SK-N-SH treated with all-trans-retinoic acid at 6 μM for 48 hours (cell line): ENCODE results near the gene CPA3.

ENCODE experiments used
- ATAC-seq: fragments of 200-7000 bp; cut with Tn5 transposase; 3 replicates; pipeline ENCODE4 v1.9.1; 2020; ENCODE audit warnings: mild to moderate bottlenecking, moderate library complexity
- ARNTL ChIP-seq: fragments of 450-650 bp; formaldehyde crosslinking; IDR thresholded peaks from 2 replicates; pipeline ENCODE4 v1.5.0; 2020; ENCODE audit warnings: low read depth, mild to moderate bottlenecking, moderate library complexity, borderline replicate concordance
- BACH2 ChIP-seq: fragments of 250-450 bp; sonication (Bioruptor Pico); IDR thresholded peaks from 2 replicates; pipeline ENCODE4 v1.9.0; 2021; ENCODE audit warnings: mild to moderate bottlenecking, borderline replicate concordance
- CREB5 ChIP-seq: fragments of 250-450 bp; sonication (Bioruptor Pico); IDR thresholded peaks from 2 replicates; pipeline ENCODE4 v1.5.1; 2020; ENCODE audit warnings: low read depth, mild to moderate bottlenecking, moderate library complexity
- CSDC2 ChIP-seq: fragments of 250-450 bp; sonication (Bioruptor Pico); IDR thresholded peaks from 2 replicates; pipeline ENCODE4 v1.5.0; 2020; ENCODE audit warnings: mild to moderate bottlenecking, moderate library complexity
- CSRNP3 ChIP-seq: fragments of 250-450 bp; sonication (Bioruptor Pico); IDR thresholded peaks from 2 replicates; pipeline ENCODE4 v1.5.1; 2021; ENCODE audit warnings: mild to moderate bottlenecking, moderate library complexity
- ESRRG ChIP-seq: fragments of 250-450 bp; sonication (Bioruptor Pico); IDR thresholded peaks from 2 replicates; pipeline ENCODE4 v1.6.1; 2021; ENCODE audit warnings: mild to moderate bottlenecking
- ISL1 ChIP-seq: fragments of 250-450 bp; sonication (Bioruptor Pico); IDR thresholded peaks from 2 replicates; pipeline ENCODE4 v2.1.2; 2022; ENCODE audit warnings: mild to moderate bottlenecking, moderate library complexity
- OSR1 ChIP-seq: fragments of 250-450 bp; sonication (Bioruptor Pico); IDR thresholded peaks from 2 replicates; pipeline ENCODE4 v1.8.0; 2022; ENCODE audit warnings: moderate library complexity, mild to moderate bottlenecking, inconsistent platforms
- POU6F1 ChIP-seq: fragments of 250-450 bp; sonication (Bioruptor Pico); IDR thresholded peaks from 2 replicates; pipeline ENCODE4 v1.8.0; 2021; ENCODE audit warnings: low read depth, mild to moderate bottlenecking, moderate library complexity, borderline replicate concordance
- PPARA ChIP-seq: fragments of 250-450 bp; sonication (Bioruptor Pico); IDR thresholded peaks from 2 replicates; pipeline ENCODE4 v1.5.0; 2020; ENCODE audit warnings: mild to moderate bottlenecking, borderline replicate concordance
- RARB ChIP-seq: fragments of 250-450 bp; sonication (Bioruptor Pico); IDR thresholded peaks from 2 replicates; pipeline ENCODE4 v1.8.0; 2021; ENCODE audit warnings: mild to moderate bottlenecking, moderate library complexity
- SNAI2 ChIP-seq: fragments of 250-450 bp; sonication (Bioruptor Pico); IDR thresholded peaks from 2 replicates; pipeline ENCODE4 v1.5.0; 2020; ENCODE audit warnings: mild to moderate bottlenecking, moderate library complexity
- TCF4 ChIP-seq: fragments of 250-450 bp; sonication (Bioruptor Pico); IDR thresholded peaks from 2 replicates; pipeline ENCODE4 v1.8.0; 2021; ENCODE audit warnings: mild to moderate bottlenecking, moderate library complexity, borderline replicate concordance
- TOX ChIP-seq: fragments of 250-450 bp; sonication (Bioruptor Pico); IDR thresholded peaks from 2 replicates; pipeline ENCODE4 v1.8.0; 2021; ENCODE audit warnings: mild to moderate bottlenecking, moderate library complexity, borderline replicate concordance
- TSHZ2 ChIP-seq: fragments of 250-450 bp; sonication (Bioruptor Pico); IDR thresholded peaks from 2 replicates; pipeline ENCODE4 v1.5.0; 2020; ENCODE audit warnings: mild to moderate bottlenecking, moderate library complexity
- ZC3H10 ChIP-seq: fragments of 250-450 bp; sonication (Bioruptor Pico); IDR thresholded peaks from 2 replicates; pipeline ENCODE4 v1.5.1; 2021; ENCODE audit warnings: mild to moderate bottlenecking, moderate library complexity
- ZFP3 ChIP-seq: fragments of 250-450 bp; sonication (Bioruptor Pico); IDR thresholded peaks from 2 replicates; pipeline ENCODE4 v1.5.0; 2020; ENCODE audit warnings: mild to moderate bottlenecking, moderate library complexity
- ZFP30 ChIP-seq: fragments of 450-650 bp; formaldehyde crosslinking; IDR thresholded peaks from 2 replicates; pipeline ENCODE4 v1.5.0; 2022; ENCODE audit warnings: mild to moderate bottlenecking, moderate library complexity
- ZNF70 ChIP-seq: fragments of 450-650 bp; formaldehyde crosslinking; IDR thresholded peaks from 2 replicates; pipeline ENCODE4 v1.5.0; 2020; ENCODE audit warnings: mild to moderate bottlenecking, moderate library complexity
- ZNF8 ChIP-seq: fragments of 450-650 bp; formaldehyde crosslinking; IDR thresholded peaks from 2 replicates; pipeline ENCODE4 v1.5.0; 2020; ENCODE audit warnings: mild to moderate bottlenecking, moderate library complexity

The CPA3 gene

GRCh38 chr3:148856384-148856783 is 8.7 kb upstream of the CPA3 start:
- no peak for ATAC-seq
- TF ChIP-seq SNAI2 (CRISPR knock-in tag): no peak
- TF ChIP-seq RARB (CRISPR knock-in tag): no peak
- TF ChIP-seq ZNF8: no peak
- no peak for TF ChIP-seq ZFP3 (CRISPR knock-in tag)
- TF ChIP-seq OSR1 (CRISPR knock-in tag): no peak
- no peak for TF ChIP-seq ESRRG (CRISPR knock-in tag)
- TF ChIP-seq CREB5 (CRISPR knock-in tag): no peak
- TF ChIP-seq BACH2 (CRISPR knock-in tag): no peak
- no peak for TF ChIP-seq ZC3H10 (CRISPR knock-in tag)
- no peak for TF ChIP-seq TCF4 (CRISPR knock-in tag)
- no peak for TF ChIP-seq POU6F1

- ATAC-seq: no peak
- TF ChIP-seq ESRRG (CRISPR knock-in tag) (no peak), OSR1 (CRISPR knock-in tag) (no peak), SNAI2 (CRISPR knock-in tag) (no peak), TSHZ2 (CRISPR knock-in tag) (no peak), ZC3H10 (CRISPR knock-in tag) (no peak), TCF4 (CRISPR knock-in tag) (no peak), CSRNP3 (no peak), ISL1 (CRISPR knock-in tag) (no peak), CSDC2 (CRISPR knock-in tag) (no peak), BACH2 (CRISPR knock-in tag) (no peak), ZFP30 (CRISPR knock-in tag) (no peak), TOX (CRISPR knock-in tag) (no peak), ARNTL (no peak), ZNF70 (CRISPR knock-in tag) (no peak), PPARA (CRISPR knock-in tag) (no peak), RARB (CRISPR knock-in tag) (no peak), ZFP3 (CRISPR knock-in tag) (no peak), POU6F1 (no peak)
Observed at GRCh38 chr3:148857316-148857715, 7.8 kb upstream of the CPA3 start.

GRCh38 chr3:148861277-148861869 is 3.7 kb upstream of the CPA3 start:
- peak; percentile 67; the same call in 2 of the 3 replicates for ATAC-seq
- TF ChIP-seq ZFP3 (CRISPR knock-in tag) (0 out of 2 replicates have a peak, but pooled peaks have one; percentile 37), TSHZ2 (CRISPR knock-in tag) (no peak)
